PC-3 (cell line): ENCODE measurements around the gene GNL3. TPM values are rescaled to one million over a fixed set of nuclear protein-coding genes. Genes with fewer than 3 reads are reported as not detected.

Experiments used
- ATAC-seq: fragments of 200-7000 bp; cut with Tn5 transposase; 2 replicates; pipeline ENCODE4 v1.9.1; 2020; ENCODE audit warnings: mild to moderate bottlenecking, moderate library complexity
- BruUV-seq: library from RNA; stranded (reverse); fragments of 400-500 nt; replicated peaks from 2 replicates; lab custom pipeline; 2021; lab: Mats Ljungman, UMichigan
- CTCF ChIA-PET: fragments of 300-600 bp; sonication (Branson Sonifier 250); formaldehyde crosslinking; loops from one replicate; lab custom pipeline; 2022; ENCODE audit warnings: antibody characterized with exemption; lab: Charles Lee
- POLR2A ChIA-PET: fragments of 300-600 bp; sonication (Branson Sonifier 250); formaldehyde crosslinking; loops from one replicate; lab custom pipeline; 2022; ENCODE audit warnings: antibody characterized with exemption; ENCODE audit not compliant: unreplicated experiment; lab: Charles Lee
- DNase-seq: peaks from one replicate; pipeline ENCODE4 v3.0.0-alpha.2; 2015
- H2AFZ ChIP-seq: fragments of 300-600 bp; sonication (generic); 2 replicates; pipeline ENCODE4 v1.6.0; 2016; ENCODE audit warnings: antibody characterized with exemption, low read length
- H3F3A ChIP-seq: fragments of 300-600 bp; sonication (generic); one replicate; pipeline ENCODE4 v1.6.0; 2017; ENCODE audit warnings: antibody characterized with exemption, low read length, control low read depth, mild to moderate bottlenecking; ENCODE audit not compliant: unreplicated experiment
- H3K27ac ChIP-seq: fragments of 300-600 bp; sonication (generic); 2 replicates; pipeline ENCODE4 v1.5.1; 2016; ENCODE audit warnings: mild to moderate bottlenecking, low read length
- H3K27me3 ChIP-seq: fragments of 300-600 bp; sonication (generic); 2 replicates; pipeline ENCODE4 v1.6.1; 2016; ENCODE audit warnings: low read length, mixed read lengths
- H3K36me3 ChIP-seq: fragments of 300-600 bp; sonication (generic); 2 replicates; pipeline ENCODE4 v1.6.1; 2016; ENCODE audit warnings: low read depth, mixed run types, low read length, mixed read lengths
- H3K4me1 ChIP-seq: fragments of 300-600 bp; sonication (generic); 2 replicates; pipeline ENCODE4 v1.5.1; 2016; ENCODE audit warnings: low read length; ENCODE audit not compliant: insufficient read depth
- H3K4me2 ChIP-seq: fragments of 300-600 bp; sonication (generic); 2 replicates; pipeline ENCODE4 v1.6.0; 2016; ENCODE audit warnings: low read length
- H3K4me3 ChIP-seq: fragments of 300-600 bp; sonication (generic); 2 replicates; pipeline ENCODE4 v1.5.1; 2016; ENCODE audit warnings: mild to moderate bottlenecking, low read length, mixed read lengths
- H3K79me2 ChIP-seq: fragments of 300-600 bp; sonication (generic); 2 replicates; pipeline ENCODE4 v1.6.1; 2017; ENCODE audit warnings: low read length, mixed read lengths
- H3K9ac ChIP-seq: fragments of 300-600 bp; sonication (generic); 2 replicates; pipeline ENCODE4 v1.6.0; 2016; ENCODE audit warnings: mild to moderate bottlenecking, low read length
- H3K9me2 ChIP-seq: fragments of 300-600 bp; sonication (generic); replicated peaks from 2 replicates; pipeline ENCODE4 v1.6.1; 2016; ENCODE audit warnings: mixed run types, low read length, mixed read lengths
- H3K9me3 ChIP-seq: fragments of 300-600 bp; sonication (generic); 2 replicates; pipeline ENCODE4 v1.6.1; 2016; ENCODE audit warnings: low read length, mixed read lengths
- H4K20me1 ChIP-seq: fragments of 300-600 bp; sonication (generic); 2 replicates; pipeline ENCODE4 v1.6.1; 2016; ENCODE audit warnings: low read length, mixed read lengths
- CTCF ChIP-seq: fragments of 300-600 bp; sonication (generic); conservative IDR thresholded peaks from 2 replicates; pipeline ENCODE4 v1.5.1; 2017; ENCODE audit warnings: antibody characterized with exemption, low read depth, mild to moderate bottlenecking, low read length
- EZH2 ChIP-seq: fragments of 300-600 bp; sonication (generic); IDR thresholded peaks from one replicate; pipeline ENCODE4 v1.6.1; 2017; ENCODE audit warnings: antibody characterized with exemption, mild to moderate bottlenecking, low read length; ENCODE audit not compliant: unreplicated experiment
- EZH2phosphoT487 ChIP-seq: fragments of 300-600 bp; sonication (generic); IDR thresholded peaks from 2 replicates; pipeline ENCODE4 v1.6.1; 2018; ENCODE audit warnings: mild to moderate bottlenecking, antibody characterized with exemption, low read length, borderline replicate concordance
- intact Hi-C: fragments of 100-400 bp; cut with micrococcal nuclease; formaldehyde crosslinking; loops from 2 replicates; pipeline ENCODE4 v1.9.0; 2023
- total RNA-seq: library from RNA; depleted of rRNA; stranded (reverse); fragments of >200 nt; gene quantifications from 2 replicates; pipeline ENCODE4 v1.2.3, GENCODE V29; 2014

The GNL3 gene
- total RNA-seq, 1 experiment from 2014 or later: 219 TPM

- DNase-seq (no peak), ATAC-seq (peak; percentile 38; the same call in 1 of the 2 replicates)
- Histone ChIP-seq H3K36me3 (peaks cover 44% of the 10 kb centered on the region), H3K27ac (no peak overlapping the region), H3K4me3 (no peak overlapping the region), H3K9me2 (no peaks in the 10 kb centered on the region), H3K9me3 (no peaks in the 10 kb centered on the region), H3K79me2 (peaks cover 55% of the 10 kb centered on the region), H3K9ac (no peak overlapping the region), H3K4me2 (no peak overlapping the region), H4K20me1 (no peaks in the 10 kb centered on the region), H3K4me1 (peaks cover 15% of the 10 kb centered on the region), H3K27me3 (no peaks in the 10 kb centered on the region), H2AFZ (no peak overlapping the region), H3F3A (no peaks in the 10 kb centered on the region)
- BruUV-seq: no TSS peak
- TF ChIP-seq EZH2phosphoT487 (no peak), CTCF (no peak), EZH2 (no peak)
- ChIA-PET CTCF (no interaction called here), POLR2A (no interaction called here)
- intact Hi-C loops: no loop called here
Measured at GRCh38 chr3:52678265-52679198, 7.3 kb upstream of the GNL3 start.

GRCh38 chr3:52679199-52679538 lies 6.7 kb upstream of the GNL3 start:
- Histone ChIP-seq H3K79me2 (peaks cover 61% of the 10 kb centered on the region), H3K9me3 (no peaks in the 10 kb centered on the region), H3K9ac (no peak overlapping the region), H3K9me2 (no peaks in the 10 kb centered on the region), H3K4me3 (no peak overlapping the region), H3K27ac (no peak overlapping the region), H3F3A (no peaks in the 10 kb centered on the region), H3K4me1 (peaks cover 20% of the 10 kb centered on the region), H2AFZ (no peak overlapping the region), H3K4me2 (no peak overlapping the region), H3K36me3 (peaks cover 44% of the 10 kb centered on the region), H4K20me1 (no peaks in the 10 kb centered on the region), H3K27me3 (no peaks in the 10 kb centered on the region)
- ATAC-seq (no peak; the same call in 1 of the 2 replicates), DNase-seq (no peak)
- TF ChIP-seq EZH2 (no peak), EZH2phosphoT487 (no peak), CTCF (no peak)
- ChIA-PET POLR2A (no interaction called here), CTCF (no interaction called here)
- no TSS peak for BruUV-seq
- intact Hi-C loops: no loop called here

- H3K36me3 ChIP-seq: peaks cover 43% of the 10 kb centered on the region
- no peaks in the 10 kb centered on the region for H4K20me1 ChIP-seq
- H3K27me3 ChIP-seq: no peaks in the 10 kb centered on the region
- no peak overlapping the region for H2AFZ ChIP-seq
- ATAC-seq: no peak
- no peak overlapping the region for H3K4me2 ChIP-seq
- no peaks in the 10 kb centered on the region for H3K9me3 ChIP-seq
- intact Hi-C loops: loop anchor here (10.0 kb wide), 1 partner anchor 145 kb away; the partner anchor contains the start of genes NT5DC2 and UQCC5
- POLR2A ChIA-PET: no interaction called here
- CTCF ChIA-PET: no interaction called here
- TF ChIP-seq EZH2 (no peak), CTCF (no peak), EZH2phosphoT487 (no peak)
- no peak overlapping the region for H3K9ac ChIP-seq
- H3K9me2 ChIP-seq: no peaks in the 10 kb centered on the region
- H3K4me3 ChIP-seq: no peak overlapping the region
- no peak overlapping the region for H3K27ac ChIP-seq
- H3F3A ChIP-seq: no peaks in the 10 kb centered on the region
- BruUV-seq: no TSS peak
- peaks cover 26% of the 10 kb centered on the region for H3K4me1 ChIP-seq
- DNase-seq: no peak
- H3K79me2 ChIP-seq: peaks cover 66% of the 10 kb centered on the region
Measured at GRCh38 chr3:52679811-52680210, 6.0 kb upstream of the GNL3 start.
